T-helper 22 cell (primary cell): Measurements from ENCODE around the gene JAML.
A peak's percentile ranks its signal among the peaks of the same experiment; 100 is the strongest.

Experiments
- DNase-seq: peaks from one replicate; pipeline ENCODE4 v3.0.0-alpha.2; 2020; ENCODE audit warnings: low read depth

JAML gene

DNA sequence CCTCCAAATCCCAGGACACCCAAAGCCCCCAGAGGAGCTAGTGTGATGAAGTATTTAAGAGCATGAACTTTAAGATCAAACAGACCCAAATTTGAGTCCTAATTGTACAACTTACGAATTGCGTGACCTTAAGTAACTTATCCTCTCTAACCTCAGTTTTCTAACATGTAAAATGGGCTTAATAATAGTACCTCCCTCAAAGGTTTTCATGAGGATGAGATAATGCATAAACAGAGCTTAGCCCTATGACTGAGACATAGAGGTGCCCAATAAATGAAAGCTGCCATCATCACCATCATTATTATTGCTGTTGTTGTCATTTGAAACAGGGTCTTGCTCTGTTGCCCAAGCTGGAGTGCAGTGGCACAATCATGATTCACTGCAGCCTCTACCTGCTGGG lies 57.6 kb downstream of the JAML start:
- no peak for DNase-seq

DNA sequence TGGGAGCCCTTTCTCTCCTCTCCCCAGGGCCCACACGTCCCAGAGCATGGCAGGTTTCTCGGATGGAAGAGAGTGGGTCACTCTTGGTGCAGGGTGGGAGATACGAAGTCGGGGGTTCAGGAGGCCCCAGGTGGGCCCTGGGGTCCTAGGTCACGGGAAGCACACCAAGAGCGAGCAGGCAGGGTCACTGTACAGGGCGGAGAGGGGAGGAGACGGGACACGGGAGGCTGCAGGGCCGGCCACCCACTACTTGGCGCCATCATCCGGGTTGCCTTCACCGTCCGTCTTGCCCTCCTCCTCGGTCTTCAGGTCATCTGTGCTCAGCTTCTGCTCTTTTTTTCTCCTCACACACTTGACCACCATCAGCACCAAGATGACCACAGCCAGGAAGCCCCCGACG lies 58.2 kb downstream of the JAML start:
- DNase-seq, result no peak

DNA sequence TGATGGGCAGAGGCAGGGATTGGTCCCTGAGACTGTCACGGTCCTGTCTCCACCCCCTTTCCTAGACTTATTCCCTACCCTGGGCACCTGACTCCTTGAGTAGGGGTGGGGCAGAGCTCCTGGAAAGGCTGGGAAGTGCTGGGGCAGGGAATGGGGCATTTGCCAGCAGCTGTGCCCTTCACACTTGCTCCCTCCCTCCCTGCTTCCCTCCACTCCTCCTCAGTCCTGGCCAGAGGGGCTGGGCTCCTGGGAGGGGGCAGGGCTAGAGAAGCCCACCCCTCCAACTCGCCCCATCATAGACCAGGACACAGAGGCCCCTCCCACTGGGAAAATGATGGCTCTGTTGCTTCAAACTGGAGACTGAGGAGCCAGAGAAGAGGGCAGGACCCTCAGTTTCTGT lies 59.9 kb downstream of the JAML start:
- DNase-seq, result no peak

DNA sequence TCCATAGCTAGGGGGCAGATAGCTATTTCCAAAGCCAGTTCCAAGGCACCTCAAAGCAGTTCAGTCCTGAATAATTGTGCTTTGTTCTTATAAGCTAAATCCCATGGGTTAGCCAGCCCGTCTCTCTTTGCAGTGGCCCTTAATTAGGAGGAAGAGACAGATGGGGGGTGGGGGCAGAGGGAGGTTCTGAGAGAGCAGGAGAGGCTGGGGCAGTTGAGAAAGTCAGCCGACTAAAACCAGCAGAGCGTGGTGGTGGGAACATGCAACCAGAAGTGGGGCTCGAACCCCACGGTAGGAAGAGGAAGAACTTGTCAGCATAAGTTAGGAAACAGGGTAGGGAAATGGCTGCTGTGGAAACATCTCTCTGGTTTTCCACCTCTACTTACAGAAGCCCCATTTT lies 61.3 kb downstream of the JAML start:
- DNase-seq, result no peak

DNA sequence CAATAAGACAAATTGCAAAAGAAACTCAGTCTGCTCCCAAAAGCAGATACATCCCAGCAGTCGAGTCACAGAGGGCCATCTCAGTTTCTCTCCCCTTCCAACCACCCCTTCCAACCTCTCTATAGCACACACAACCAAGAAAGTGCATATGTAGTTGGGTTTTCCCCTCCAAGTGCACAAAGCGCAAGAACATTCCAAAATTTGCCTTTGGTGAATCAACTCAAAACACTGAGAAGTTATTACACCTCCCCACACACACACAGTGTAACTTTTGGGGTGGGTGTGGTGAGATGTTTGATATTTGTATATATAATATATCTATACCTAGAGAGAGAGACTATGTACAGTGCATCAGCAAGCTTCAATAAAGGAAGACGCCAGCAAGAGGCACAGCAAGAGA lies 62.0 kb downstream of the JAML start:
- DNase-seq, result no peak

DNA sequence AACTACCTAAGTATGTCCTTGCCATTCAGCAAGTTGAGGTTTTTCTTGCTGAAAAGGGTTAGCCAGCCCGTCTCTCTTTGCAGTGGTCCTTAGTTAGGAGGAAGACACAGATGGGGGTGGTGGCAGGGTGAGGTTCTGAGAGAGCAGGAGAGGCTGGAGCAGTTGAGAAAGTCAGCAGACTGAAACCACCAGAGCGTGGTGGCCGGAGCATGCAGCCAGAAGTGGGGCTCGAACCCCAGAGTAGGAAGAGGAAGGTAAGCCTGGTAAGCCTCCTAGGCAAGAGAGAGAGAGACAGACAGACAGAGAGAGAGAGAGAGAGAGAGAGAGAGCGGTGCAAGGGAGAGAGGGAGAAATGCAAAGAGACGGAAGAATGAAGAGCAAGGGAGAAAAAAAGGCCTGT lies 63.0 kb downstream of the JAML start:
- DNase-seq, result no peak

DNA sequence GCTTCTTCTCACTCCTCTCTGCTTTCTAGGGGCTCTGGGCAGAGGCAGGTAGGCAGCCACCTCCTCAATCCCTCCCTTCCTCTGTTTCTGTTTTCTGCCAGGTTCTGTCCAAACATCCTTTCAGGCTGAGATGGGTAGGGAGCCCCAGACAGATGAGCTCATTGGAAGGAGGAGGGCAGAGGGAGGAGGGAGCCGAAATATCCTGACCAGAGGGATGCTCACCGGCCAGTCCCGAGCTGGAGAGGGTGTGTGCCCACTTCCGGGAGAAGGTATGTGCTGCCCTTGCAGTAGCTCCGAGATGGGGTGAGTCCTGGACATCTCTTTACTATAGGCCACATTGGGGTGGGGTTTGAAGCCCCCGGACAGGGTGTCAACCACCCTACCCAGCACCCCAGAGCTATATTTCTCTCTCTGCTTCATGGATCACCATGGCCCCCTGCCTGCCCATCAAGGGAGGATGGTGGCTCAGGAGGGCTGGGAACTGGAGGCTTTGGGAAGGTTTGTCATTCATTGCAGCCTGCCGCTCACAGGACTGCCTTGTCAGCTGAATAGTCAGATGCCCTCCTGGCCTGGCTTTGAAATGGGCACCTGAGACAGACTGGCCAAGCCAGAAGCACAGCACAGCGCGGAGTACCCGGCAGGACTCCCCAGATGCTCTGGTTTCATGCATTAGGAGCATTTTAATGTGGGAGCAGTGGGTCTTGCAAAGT lies 67.5 kb downstream of the JAML start:
- no peak for DNase-seq

DNA sequence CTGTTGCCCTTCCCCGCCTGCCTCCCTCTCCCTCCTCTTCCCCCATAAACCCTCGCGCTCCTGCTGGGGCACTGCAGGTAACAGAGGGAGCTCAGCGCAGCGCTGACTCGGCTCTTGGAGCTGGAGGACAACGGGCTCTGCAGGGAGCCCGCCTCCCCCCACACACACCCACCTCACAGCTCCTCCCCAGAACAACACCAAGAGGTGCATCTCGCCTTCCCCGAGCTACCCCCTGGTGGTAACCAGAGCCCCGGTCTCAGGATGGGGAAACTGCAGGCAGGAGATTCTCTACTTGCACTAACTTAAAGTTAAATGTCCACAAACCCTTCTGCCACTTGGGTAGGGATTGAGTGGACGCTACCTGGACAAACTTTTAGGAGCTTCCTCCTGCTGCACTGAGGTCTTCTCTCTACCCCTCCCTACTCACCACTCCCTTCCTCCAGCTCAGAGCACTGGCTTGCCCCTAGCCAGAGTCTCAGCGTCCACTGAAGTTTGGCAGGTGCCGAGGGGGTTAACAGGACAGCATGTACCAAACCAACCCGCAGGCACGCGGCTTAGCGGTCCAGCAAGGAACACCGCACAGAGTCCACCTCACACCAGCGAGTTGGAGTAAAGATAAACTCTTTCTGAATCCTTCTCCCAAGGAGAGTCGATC lies 68.2 kb downstream of the JAML start:
- DNase-seq, result no peak

DNA sequence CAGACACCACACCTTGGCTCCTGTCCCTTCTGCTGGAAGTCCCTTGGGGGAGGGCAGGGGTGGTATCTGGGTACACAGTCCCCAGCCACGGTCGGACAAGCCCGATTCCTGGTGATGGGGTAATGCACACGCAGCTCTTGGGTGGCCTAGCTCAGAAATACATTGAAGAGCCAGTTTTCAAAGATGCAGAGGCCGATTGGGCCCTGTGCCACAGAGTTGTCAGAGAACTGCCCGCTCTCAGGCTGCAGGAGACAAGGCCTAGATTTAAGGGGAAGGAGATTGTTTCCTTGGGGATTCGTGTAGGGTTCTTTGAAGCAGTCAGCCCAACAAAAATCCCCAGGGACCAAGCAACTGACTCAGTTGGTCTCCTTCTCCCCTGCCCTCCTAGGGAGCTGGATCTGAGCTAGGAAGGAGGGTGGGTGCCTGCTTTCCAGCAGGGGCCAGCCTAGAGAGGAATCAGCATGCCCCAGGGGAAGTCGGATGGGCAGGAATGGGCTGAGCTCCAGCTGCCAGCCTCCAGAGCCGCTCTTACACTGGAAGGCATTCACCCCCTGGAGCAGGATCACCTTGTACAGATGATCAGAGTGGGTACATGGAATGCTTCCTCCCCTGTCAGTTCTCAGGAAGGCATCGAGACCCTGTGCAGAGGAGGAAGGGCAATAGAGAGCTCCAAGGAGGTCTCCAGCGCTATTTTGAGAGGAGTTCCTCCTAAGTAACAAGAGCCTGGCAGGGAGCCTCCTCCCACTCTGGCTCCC lies 68.9 kb downstream of the JAML start:
- no peak for DNase-seq

DNA sequence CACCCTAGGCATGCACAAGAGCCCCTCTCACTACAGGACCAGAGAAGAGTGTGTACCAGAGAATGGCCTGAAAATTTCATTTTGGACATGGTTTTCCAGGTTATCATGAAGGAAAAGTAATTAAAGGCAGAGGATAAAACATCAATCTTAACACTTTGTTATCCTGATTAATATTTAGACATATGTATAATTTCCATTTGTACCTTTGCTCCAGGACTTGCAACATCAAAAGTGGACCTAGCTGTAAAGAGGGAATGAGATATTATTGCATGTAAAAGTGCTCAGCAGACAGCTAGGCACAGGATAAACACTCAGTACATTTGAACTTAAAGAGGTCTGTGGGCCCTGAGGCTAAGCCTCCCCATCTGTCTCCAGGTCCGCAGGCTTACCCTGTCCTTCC lies 70.2 kb downstream of the JAML start:
- DNase-seq, result no peak

DNA sequence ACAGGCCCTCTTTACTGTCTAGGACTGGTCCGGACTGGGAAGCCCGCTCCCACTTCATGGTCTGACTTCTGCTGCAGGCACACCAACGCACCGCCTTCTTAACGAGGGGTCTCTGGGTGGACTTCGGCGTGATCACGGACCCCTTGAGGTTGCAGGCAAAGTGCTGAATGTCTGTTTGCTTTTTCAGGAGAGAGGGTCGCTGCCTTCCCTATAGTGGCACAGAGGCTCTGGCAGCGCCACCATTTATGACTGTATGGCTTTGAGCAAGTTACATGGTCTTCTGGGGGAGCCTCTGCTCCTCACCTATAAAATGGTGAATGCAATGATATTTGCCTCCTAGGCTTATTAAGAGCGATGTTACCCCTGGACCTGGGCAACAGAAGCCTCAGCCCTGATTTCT lies 70.8 kb downstream of the JAML start:
- DNase-seq, result no peak

DNA sequence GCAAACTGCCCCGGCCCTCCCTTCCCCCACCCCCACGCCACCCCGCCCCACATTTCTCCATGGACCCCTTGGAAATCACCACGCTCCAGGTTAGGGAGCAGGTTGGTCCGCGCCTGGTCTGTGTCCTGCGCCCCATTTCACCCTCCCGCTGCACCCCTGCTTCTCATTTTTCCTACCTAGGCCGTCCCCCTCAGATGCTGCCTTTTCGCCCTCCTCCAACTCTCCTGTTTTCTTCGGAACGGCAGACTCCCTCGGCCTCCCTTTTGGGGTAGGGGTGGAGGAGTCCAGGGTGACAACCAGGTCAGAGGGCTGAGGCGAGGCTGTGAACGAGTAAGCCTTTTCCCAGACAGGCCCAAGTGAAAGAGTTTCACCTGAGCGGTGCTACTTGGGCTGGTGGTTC lies 71.3 kb downstream of the JAML start:
- DNase-seq, result no peak

DNA sequence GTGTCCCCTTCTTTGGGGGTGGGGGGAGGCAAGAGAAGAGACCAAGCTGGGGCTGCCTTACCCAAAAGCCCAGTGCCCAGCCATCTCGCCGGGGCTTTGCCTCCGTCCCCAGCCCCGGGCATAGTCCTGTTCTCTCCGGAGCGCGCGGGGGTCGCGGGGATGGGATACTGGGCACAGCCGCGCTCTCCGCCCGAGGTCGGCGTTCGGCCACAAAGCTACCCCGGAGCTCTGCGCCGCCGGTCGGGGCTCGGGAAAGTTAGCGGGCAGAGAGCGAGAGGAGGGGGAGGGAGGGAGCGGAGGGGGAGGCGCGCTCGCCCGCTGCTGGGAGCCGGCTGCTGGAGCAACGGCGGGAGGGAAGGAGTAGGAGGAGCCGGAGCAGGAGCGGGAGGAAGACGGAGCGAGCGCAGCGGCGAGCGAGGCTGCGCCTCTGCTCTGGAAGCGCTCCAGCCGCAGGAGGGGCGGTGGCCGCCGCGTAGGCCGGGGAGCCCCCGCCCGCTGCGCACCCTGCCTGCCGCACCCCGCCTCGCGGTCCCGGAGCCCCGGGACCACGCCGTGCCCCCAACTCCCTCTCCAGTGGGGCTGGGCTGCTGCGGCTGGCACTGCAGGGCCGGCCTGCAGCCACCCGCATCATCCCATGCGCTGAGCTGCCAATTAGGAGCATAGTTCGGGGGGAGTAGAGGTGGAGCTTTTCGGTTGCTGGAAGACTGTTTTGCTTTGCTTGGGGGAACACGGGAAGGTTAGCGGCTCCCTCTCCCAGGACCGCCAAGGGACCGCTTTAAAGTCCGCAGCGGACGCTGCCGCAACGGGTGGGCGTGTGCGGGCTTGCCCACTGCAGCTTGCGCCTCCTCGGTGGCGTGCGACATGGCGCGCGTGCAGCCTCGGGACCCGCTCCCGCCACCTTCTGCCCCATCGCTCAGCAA lies 72.0 kb downstream of the JAML start, which contains the start of gene SCN4B:
Gene SCN4B (minus strand): TSS at position 272 of the 920 bp plus-strand sequence. CDS start 150 bp downstream, at position 122.
- no peak for DNase-seq

DNA sequence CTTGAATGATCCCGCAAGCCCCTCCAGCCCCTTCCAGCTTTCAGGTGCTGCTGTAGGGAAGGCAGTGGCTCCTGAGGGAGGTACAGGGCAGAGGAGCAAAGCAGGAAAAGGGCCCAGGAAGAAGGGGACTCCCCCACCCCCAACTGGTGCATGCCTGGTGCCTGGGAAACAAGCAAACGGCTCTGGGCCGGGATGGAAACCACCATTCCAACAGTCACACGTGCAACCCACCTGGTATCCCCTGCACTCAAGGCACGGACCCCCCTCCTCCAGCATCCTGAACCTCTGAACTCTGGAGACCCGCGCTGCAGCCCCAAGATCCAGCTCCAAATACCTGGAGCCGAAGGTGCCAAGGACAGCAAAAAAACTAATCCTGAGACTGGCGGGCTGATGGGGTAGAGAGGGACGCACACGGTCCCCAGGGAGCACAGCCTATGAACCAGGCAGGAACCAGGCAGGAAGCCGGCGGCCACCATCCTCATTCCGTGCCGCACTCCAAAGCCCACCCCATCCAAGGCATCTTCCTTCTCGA lies 72.7 kb downstream of the JAML start:
- no peak for DNase-seq

DNA sequence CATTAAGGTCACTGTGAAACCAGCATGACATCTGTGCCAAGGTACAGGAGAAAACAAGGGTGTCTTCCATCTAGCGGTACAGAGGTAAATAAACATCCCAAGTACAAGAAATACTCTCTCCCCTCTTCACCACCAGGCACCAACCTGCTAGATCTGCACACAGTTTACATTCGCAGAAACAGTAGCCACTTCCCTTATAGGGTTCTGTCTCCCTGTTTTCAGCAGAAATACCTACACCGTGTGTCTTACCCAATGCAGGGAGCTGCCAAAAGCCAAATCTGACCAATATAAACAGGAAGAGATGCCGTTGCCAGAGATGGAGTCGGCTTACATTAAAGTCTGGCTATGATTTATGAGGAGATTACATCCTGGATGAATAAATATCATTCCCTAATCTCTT lies 73.4 kb downstream of the JAML start:
- no peak for DNase-seq

DNA sequence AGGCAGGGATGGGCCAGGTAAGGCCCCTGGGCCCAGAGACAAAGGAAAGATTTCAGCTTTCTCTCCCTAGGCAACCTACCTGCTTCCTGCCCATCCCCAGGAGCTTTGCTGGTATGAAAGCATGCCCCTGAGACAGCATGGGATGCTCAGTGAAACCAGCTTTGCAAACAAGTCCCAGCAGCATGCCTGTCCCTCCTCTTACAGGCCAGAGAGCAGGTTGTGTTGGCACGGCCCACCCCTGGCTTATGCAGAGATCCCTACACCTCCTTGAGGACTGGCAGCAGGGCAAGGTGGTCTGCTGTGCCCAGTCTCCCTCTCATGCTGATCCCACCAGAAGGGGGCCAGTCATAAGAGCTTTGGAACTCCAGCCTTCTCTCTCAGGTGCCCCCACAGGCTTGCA lies 75.3 kb downstream of the JAML start:
- no peak for DNase-seq

DNA sequence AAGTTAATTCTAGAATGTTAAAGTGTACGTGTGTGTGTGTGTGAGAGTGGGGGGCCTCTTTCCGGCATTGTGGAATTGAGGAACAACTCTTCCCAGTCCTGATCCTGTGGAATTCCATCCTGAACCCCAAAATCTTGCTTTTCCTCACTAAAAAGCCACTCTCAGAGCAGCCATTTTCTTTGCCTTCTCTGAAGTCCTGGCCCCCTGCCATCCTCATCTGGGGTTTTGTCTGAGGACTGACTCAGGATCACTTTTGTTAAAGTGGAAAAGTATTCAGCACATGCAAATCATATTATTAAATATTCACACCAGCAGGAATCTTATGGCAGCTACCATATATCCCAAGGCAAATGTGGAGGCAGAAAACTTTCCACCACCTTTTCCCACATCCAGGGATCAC lies 76.0 kb downstream of the JAML start:
- no peak for DNase-seq

DNA sequence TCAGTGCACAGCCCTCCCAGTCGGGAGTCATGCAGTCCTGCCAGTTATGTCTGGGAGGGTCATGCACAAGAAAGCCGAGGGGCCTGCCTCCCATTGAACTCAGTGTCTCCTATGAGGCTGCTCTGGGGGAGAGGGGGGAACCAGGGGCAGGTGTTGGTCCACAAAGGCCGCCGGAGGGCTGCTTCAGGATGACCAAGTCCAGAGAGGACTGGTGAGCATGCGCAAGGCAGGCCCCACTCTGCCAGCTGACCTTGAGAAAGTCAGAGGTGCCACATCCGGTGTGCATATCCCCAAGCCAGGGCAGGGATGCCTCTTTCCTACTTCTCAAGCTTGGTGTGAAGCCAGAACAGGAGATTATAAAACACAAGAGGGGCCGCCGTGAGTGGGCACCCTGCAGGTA lies 76.6 kb downstream of the JAML start:
- DNase-seq, result no peak

DNA sequence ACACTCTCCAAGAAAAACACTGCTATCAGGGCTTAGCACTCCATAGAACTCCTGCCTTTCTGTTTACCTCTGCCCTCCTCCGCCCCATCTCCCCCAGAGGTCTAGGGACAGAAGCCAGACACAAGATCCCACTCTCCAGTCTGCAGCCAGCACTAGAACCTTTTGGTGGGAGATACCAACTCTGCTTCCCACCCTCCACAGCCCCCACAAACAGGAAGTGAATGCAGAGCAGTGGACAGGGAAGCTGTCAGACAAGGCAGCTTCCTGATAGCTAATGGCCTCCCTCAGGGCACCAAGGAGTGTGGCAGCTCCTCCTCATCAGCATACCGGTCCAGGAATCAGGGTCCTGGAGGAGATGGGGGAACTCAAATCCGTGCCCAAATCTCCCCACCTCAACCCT lies 77.3 kb downstream of the JAML start:
- DNase-seq, result no peak

DNA sequence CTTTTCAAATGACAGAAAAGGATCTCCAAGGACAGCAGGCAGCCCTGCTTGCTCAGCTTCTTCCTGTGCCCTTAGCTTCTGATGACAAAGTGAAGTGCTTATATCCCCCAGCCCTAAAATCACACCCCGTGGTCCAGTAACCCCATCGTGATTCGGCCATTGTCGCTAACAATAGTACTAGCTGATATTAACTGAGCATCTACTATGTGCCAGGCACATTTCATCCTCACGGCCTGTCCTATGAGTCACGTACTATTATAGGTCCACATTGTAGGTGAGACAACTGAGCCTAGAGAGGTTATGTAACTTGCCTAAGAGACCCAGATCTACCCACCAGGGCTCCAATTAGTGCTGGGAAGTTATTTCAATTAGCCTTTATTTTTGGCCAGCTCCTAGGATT lies 78.3 kb downstream of the JAML start:
- no peak for DNase-seq

DNA sequence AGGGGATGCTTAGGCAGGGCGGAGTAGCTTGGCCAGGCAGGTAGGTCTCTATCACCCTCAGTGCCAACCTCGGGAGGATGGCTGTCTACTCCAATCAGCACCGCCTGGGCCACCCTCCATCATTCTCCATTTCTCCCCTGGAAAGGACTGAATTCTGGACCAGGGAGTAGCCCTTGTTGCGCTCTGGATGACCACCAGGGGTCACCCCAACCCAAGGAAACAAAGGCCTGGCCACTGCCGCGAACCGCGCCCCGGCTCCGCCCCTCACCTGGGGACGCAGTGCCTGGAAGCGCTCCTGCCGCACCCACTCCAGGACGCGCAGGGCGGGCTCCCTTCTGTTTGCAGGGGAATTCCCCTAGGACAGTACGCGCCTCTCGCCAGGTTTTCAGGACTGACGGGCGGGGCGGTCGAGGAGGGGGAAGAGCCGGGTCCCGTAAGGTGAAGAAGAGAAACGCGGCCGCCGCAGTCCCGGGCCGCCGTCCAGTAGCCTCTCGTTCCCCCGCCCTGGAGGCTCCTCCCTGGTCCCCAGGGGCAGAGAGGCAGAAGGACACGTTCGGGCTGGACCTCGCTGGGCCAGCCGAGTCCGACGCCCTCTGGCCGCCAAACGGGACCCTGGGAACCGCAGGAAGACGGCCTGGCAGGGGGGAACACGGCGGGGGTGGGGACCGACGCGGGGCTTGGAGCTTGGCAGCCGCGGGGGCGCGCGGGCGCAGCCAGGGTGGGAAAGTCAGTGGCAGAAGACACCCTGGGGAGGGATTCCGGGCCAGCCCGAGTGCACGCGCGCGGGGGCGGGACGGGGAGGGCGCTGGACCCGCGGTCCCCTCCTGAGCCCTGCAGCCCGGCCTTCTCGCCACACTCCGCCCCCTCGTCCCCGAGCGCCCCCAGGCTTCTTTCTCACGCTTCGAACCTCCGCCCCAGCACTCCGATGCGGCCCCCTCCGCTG lies 79.3 kb downstream of the JAML start:
- peak; percentile 83 for DNase-seq
